Common myeloid progenitor, CD34-positive (primary cell): ENCODE results near the gene SCARB1.

Experiments
- CTCF ChIA-PET: fragments of 350-600 bp; sonication (Branson Sonifier 250); formaldehyde crosslinking; loops from one replicate; lab custom pipeline; 2021; ENCODE audit warnings: antibody characterized with exemption; lab: Charles Lee
- POLR2A ChIA-PET: fragments of 350-600 bp; sonication (Branson Sonifier 250); formaldehyde crosslinking; loops from one replicate; lab custom pipeline; 2021; ENCODE audit warnings: antibody characterized with exemption; lab: Charles Lee
- DNase-seq, 3 donors: peaks; one replicate each; pipeline versions ENCODE4 v3.0.0 to v3.0.0-alpha.2; 2013
- H3K27ac ChIP-seq, 2 experiments: 1 replicate in 1 of 2; 2 replicates in 1 of 2; pipeline ENCODE4 v1.7.0; 2013; ENCODE audit warnings: inconsistent platforms in 2 of 2, low read length in 2 of 2, mild to moderate bottlenecking in 2 of 2, low read depth in 1 of 2, moderate library complexity in 1 of 2; ENCODE audit not compliant: severe bottlenecking in 2 of 2, insufficient read depth in 1 of 2, poor library complexity in 1 of 2
- H3K27me3 ChIP-seq, 5 experiments: replicated peaks in 2 of 5; 1 replicate in 3 of 5; 2 replicates in 2 of 5; pipeline versions ENCODE4 v1.6.1 to v1.7.0; 2013; ENCODE audit warnings: low read length in 4 of 5, mild to moderate bottlenecking in 2 of 5, moderate library complexity in 2 of 5, inconsistent platforms in 1 of 5; ENCODE audit not compliant: insufficient read depth in 5 of 5, control insufficient read depth in 4 of 5
- H3K36me3 ChIP-seq, 4 experiments: 1 replicate in 2 of 4; 2 replicates in 2 of 4; pipeline versions ENCODE4 v1.6.1 to v1.7.0; 2013; ENCODE audit warnings: low read length in 3 of 4, control low read depth in 1 of 4, mild to moderate bottlenecking in 1 of 4; ENCODE audit not compliant: control insufficient read depth in 4 of 4, insufficient read depth in 4 of 4
- H3K4me1 ChIP-seq, 4 experiments: 1 replicate in 3 of 4; 2 replicates in 1 of 4; pipeline versions ENCODE4 v1.6.1 to v1.7.1; 2013; ENCODE audit warnings: low read length in 3 of 4, mild to moderate bottlenecking in 3 of 4, control low read depth in 1 of 4, inconsistent platforms in 1 of 4, moderate library complexity in 1 of 4; ENCODE audit not compliant: control insufficient read depth in 4 of 4, insufficient read depth in 4 of 4; ENCODE audit errors: control extremely low read depth in 1 of 4
- H3K4me3 ChIP-seq, 7 experiments: 1 replicate in 4 of 7; 2 replicates in 3 of 7; pipeline versions ENCODE4 v1.5.1 to v1.7.0; 2013; ENCODE audit warnings: mild to moderate bottlenecking in 7 of 7, low read length in 6 of 7, moderate library complexity in 6 of 7, inconsistent platforms in 2 of 7, low read depth in 2 of 7, control low read depth in 1 of 7; ENCODE audit not compliant: insufficient read depth in 4 of 7, control insufficient read depth in 1 of 7; ENCODE audit errors: extremely low read depth in 1 of 7
- H3K9me3 ChIP-seq, 5 experiments: 1 replicate in 4 of 5; 2 replicates in 1 of 5; pipeline versions ENCODE4 v1.6.1 to v1.7.1; 2013; ENCODE audit warnings: low read length in 4 of 5, mild to moderate bottlenecking in 2 of 5, inconsistent platforms in 1 of 5, low read depth in 1 of 5, moderate library complexity in 1 of 5; ENCODE audit not compliant: control insufficient read depth in 4 of 5, insufficient read depth in 2 of 5; ENCODE audit errors: control extremely low read depth in 1 of 5
- WGBS: methylation state at CpG from one replicate; pipeline ENCODE4 v1.1.5; 2013; ENCODE audit not compliant: insufficient coverage; 5-methylcytosine and 5-hydroxymethylcytosine counted together

The SCARB1 gene

GRCh38 chr12:124869059-124869665 lies 5.5 kb upstream of the SCARB1 start:
- no peaks in the 10 kb centered on the region for H3K9me3 ChIP-seq
- H3K4me3 ChIP-seq = peak overlapping the region in 6 of 7 experiments; percentile 30 to 65 (median 59)
- peaks cover 4 to 61% (median 32%) of the 10 kb centered on the region in 4 experiments for H3K4me1 ChIP-seq
- no peaks in the 10 kb centered on the region for H3K27me3 ChIP-seq
- ChIA-PET POLR2A (interaction anchor here (0.6 to 0.7 kb wide), 3 partner anchors 11 to 100 kb away, joined by 3 to 5 read pairs (median 3); no protein-coding TSS in a partner anchor), CTCF (interaction anchor here (0.6 to 4.4 kb wide), 6 partner anchors 11 to 36 kb away, joined by 3 to 15 read pairs (median 3); no protein-coding TSS in a partner anchor)
- DNase-seq = peak; percentile 75 to 92 (median 91)
- H3K27ac ChIP-seq = peak overlapping the region in 1 of 2 experiments; percentile 67
- 7% methylated on average over 16 of the region's 17 CpGs for WGBS
- H3K36me3 ChIP-seq = no peaks in the 10 kb centered on the region

- ChIA-PET CTCF (interaction anchor here (0.6 to 4.4 kb wide), 4 partner anchors 13 to 37 kb away, joined by 3 to 15 read pairs (median 3); no protein-coding TSS in a partner anchor), POLR2A (interaction anchor here (0.6 to 0.7 kb wide), 2 partner anchors 12 to 100 kb away, joined by 3 to 5 read pairs; no protein-coding TSS in a partner anchor)
- H3K4me3 ChIP-seq = peak overlapping the region in 5 of 7 experiments; percentile 45 to 65 (median 60)
- H3K36me3 ChIP-seq = no peaks in the 10 kb centered on the region
- H3K27ac ChIP-seq = peak overlapping the region in 1 of 2 experiments; percentile 67
- peak in 1 of 3 donors; percentile 41 for DNase-seq
- no peaks in the 10 kb centered on the region for H3K27me3 ChIP-seq
- H3K9me3 ChIP-seq = no peaks in the 10 kb centered on the region
- peaks cover 4 to 60% (median 34%) of the 10 kb centered on the region in 4 experiments for H3K4me1 ChIP-seq
- WGBS = 39% methylated on average over 11 of the region's 11 CpGs
These were observed 4.8 kb upstream of the SCARB1 start for GRCh38 chr12:124868252-124869058.

GRCh38 chr12:124867401-124867930 lies 3.8 kb upstream of the SCARB1 start:
- DNase-seq = peak; percentile 45 to 87 (median 76)
- Histone ChIP-seq H3K4me1 (peaks cover 4 to 68% (median 44%) of the 10 kb centered on the region in 4 experiments), H3K27ac (no peak overlapping the region), H3K27me3 (no peaks in the 10 kb centered on the region), H3K36me3 (no peaks in the 10 kb centered on the region), H3K9me3 (no peaks in the 10 kb centered on the region), H3K4me3 (no peak overlapping the region)
- 0% methylated on average over 3 of the region's 6 CpGs for WGBS
- ChIA-PET POLR2A (no interaction called here), CTCF (interaction anchor here (1.7 kb wide), 1 partner anchor 39 kb away, joined by 4 read pairs; no protein-coding TSS in a partner anchor)

- Histone ChIP-seq H3K4me3 (no peak overlapping the region), H3K4me1 (peaks cover 4 to 73% (median 48%) of the 10 kb centered on the region in 4 experiments), H3K27ac (no peak overlapping the region), H3K36me3 (peaks cover 0 to 3% (median under 1%) of the 10 kb centered on the region in 4 experiments), H3K27me3 (no peaks in the 10 kb centered on the region), H3K9me3 (no peaks in the 10 kb centered on the region)
- WGBS = 97% methylated on average over 7 of the region's 9 CpGs
- ChIA-PET CTCF (interaction anchor here (1.2 to 1.7 kb wide), 2 partner anchors 11 to 39 kb away, joined by 3 to 4 read pairs; no protein-coding TSS in a partner anchor), POLR2A (no interaction called here)
- DNase-seq = no peak
These were observed 3.3 kb upstream of the SCARB1 start for GRCh38 chr12:124866883-124867400.

DNA sequence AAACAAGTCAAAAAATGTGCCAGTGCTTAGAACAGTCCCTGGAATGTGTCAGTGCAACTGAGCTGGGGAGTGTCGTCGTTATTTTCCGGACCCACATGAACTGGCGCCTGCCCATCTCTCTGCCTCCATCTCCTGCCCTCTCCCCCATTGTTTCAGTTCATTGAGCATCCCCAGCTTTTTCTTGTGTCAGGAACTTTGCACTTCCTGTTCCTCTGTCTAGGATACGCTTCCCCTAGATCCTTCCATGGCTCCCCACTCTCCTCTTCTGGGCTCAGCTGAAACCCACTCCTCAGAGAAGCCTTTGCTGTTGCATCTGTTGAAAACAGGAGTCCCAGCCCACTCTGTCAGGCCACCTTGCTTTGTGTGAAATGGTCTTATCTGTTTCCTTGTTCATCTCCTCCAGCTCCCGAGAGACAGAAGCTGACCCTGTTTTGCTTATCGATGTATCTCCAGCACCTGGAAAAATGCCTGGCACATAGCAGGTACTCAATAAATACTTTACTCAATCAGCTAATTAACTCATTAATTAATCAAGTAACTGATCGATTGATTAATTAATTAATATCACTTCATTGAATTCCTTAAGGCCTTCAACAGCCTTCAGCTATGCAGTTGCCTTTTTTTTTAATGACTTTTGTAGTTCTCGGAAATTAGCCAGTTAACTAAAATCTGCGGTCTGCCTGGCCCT lies 2.7 kb upstream of the SCARB1 start:
- Histone ChIP-seq H3K4me3 (no peak overlapping the region), H3K27ac (no peak overlapping the region), H3K27me3 (no peaks in the 10 kb centered on the region), H3K9me3 (no peaks in the 10 kb centered on the region), H3K4me1 (peaks cover 4 to 79% (median 50%) of the 10 kb centered on the region in 4 experiments), H3K36me3 (peaks cover 0 to 9% (median 3%) of the 10 kb centered on the region in 4 experiments)
- DNase-seq = no peak
- CTCF ChIA-PET = interaction anchor here (1.2 to 1.7 kb wide), 2 partner anchors 10 to 40 kb away, joined by 3 to 4 read pairs; no protein-coding TSS in a partner anchor
- 87% methylated on average over 10 of the region's 10 CpGs for WGBS
- POLR2A ChIA-PET = no interaction called here

DNA sequence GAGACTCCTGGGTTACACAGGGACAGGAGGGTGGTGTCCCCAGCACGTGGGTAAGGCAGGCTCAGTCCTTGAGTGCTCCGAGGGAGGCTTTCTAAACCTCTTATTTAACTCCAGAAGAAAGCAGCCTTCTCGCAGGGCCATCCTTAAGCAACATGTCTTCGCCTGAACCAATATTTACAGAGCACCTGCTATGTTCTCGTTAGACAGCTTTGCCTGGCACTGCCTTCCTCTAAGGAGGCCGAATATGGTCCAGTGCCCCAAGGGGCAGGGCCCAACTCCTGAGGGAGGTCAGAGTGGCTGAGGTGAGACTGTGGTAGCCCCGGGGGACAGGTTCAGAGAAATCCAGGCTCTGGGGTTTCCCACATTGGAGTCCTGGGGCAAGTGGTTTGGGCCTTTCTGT lies 2.1 kb upstream of the SCARB1 start:
- CTCF ChIA-PET = no interaction called here
- POLR2A ChIA-PET = no interaction called here

More for the DNA sequence above, 2.1 kb upstream of the SCARB1 start:
- Histone ChIP-seq H3K36me3 (peaks cover 0 to 15% (median 3%) of the 10 kb centered on the region in 4 experiments), H3K4me3 (no peak overlapping the region), H3K9me3 (no peaks in the 10 kb centered on the region), H3K4me1 (peaks cover 4 to 78% (median 50%) of the 10 kb centered on the region in 4 experiments), H3K27ac (no peak overlapping the region), H3K27me3 (no peaks in the 10 kb centered on the region)
- WGBS = 97% methylated on average over 6 of the region's 7 CpGs
- no peak for DNase-seq
